ENCODE measurements around the gene C3. TPM values are rescaled to one million over a fixed set of nuclear protein-coding genes. Genes with fewer than 3 reads are reported as not detected.

The C3 gene
- total RNA-seq, 2 experiments from 2014 or later: not detected

DNA sequence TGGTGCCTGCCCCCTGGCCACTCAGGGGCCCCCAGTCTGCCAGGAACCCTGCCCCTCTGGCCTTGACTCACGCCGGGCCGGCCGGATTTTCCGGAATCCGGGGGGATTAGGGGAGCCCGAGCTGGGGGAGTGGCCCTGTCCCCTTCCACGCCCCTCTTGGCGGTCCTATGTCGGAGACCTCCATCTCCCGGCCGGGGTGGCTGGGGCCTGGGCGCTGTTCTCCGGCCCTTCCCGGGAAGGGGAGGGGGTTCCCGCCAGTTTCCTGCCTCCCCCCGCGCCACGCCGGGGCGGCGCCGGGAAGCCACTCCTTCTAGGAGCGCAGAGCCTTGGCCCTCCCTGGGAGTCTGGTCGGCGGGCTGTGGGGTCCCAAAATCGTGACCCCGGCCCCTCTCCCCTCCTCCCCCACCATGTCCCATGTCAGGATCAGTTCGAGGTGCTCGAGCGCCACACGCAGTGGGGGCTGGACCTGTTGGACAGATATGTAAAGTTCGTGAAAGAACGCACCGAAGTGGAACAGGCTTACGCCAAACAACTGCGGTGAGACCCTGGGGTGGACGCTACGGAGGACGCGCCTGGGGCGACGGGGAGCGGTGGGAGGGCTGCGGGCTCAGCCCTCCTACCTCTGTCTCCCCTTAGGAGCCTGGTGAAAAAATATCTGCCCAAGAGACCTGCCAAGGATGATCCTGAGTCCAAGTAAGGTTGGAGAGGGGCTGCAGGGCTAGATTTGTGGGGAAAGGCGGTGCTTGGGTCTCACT is 20.3 kb upstream of the C3 start:
- H3K27ac Mint-ChIP-seq: peak overlapping the region; percentile 36
- H3K27me3 Mint-ChIP-seq: no peaks in the 10 kb centered on the region
- no peaks in the 10 kb centered on the region for H3K9me3 Mint-ChIP-seq
- no peak for DNase-seq
- ChIA-PET CTCF (no interaction called here), POLR2A (no interaction called here)
- peak overlapping the region; percentile 73 for H3K4me3 Mint-ChIP-seq
- H3K36me3 Mint-ChIP-seq (ENCODE audit: low read depth): peaks cover 14% of the 10 kb centered on the region
- H3K4me1 Mint-ChIP-seq: peaks cover 37% of the 10 kb centered on the region

DNA sequence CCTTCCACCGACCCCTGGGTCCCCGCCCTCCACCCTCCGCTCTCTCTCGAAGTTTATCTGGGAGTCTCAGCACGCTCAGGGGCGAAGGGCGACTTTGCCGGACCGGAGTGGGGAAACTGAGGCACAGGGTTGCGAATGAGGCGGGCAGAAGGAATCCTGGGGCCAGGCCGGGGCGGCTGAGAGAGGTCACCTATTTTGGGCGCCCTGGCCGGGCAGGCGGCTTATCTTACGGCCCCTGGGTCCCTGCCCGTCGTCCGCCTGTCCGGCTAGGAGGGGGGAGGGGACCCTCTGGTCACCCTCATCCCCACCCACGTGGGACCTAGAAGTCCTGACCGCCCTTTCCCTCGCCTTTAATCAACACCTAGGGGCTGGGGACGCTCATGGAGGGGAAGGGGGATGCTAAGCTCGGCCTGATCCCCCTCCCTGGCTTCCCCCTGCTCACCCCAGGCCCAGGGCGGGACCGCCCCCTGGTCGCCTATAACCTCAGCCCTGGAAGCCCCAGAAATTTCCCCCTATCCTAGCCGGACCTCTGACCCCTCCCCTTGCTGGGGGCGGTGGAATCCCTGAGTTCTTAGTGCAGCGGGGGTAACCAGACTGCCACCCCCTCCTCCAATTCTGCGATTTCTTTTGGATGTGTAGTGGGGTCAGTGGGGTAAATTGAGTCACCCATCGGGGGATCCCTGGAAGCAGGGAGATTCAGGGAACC is 19.6 kb upstream of the C3 start:
- H3K27me3 Mint-ChIP-seq: no peaks in the 10 kb centered on the region
- CTCF ChIA-PET: no interaction called here
- H3K9me3 Mint-ChIP-seq: no peaks in the 10 kb centered on the region
- peaks cover 13% of the 10 kb centered on the region for H3K36me3 Mint-ChIP-seq (ENCODE audit: low read depth)
- POLR2A ChIA-PET: no interaction called here
- no peak for DNase-seq
- H3K4me1 Mint-ChIP-seq: peaks cover 39% of the 10 kb centered on the region
- peak overlapping the region; percentile 73 for H3K4me3 Mint-ChIP-seq
- H3K27ac Mint-ChIP-seq: no peak overlapping the region

DNA sequence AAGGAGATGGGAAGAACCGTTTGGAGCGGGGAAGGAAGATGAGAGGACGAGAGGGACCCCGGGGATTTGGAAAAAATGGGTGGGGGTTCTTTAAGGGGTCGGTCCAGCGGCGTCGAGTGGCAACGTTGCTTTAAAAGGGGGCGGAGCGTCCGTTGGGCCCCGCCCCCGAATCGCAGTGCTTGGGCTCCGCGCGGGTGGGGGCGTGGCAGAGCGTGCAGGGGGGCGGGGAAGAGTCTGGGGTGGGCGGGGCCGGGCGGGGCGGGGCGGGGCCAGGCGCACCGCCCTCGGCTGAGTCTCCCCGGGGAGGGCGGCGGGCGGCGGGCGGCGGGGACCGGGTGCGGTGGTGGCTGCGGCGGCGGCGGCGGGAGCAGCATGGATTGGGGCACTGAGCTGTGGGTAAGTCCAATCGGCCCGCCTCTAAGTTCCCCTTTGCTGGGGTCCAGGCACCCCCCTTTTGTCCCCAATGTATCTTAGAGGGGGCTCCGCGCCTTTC is 19.0 kb upstream of the C3 start, which contains the start of gene TRIP10:
TRIP10 (plus strand) TSS at position 291 of the 493 bp plus-strand sequence; CDS start at position 373, 82 bp downstream.
- H3K27ac Mint-ChIP-seq: peak within 1 kb of the TSS; percentile 99
- ChIA-PET CTCF (interaction anchor here (1.1 to 2.5 kb wide), 6 partner anchors 13 to 223 kb away, joined by 3 to 55 read pairs (median 8); no protein-coding TSS in a partner anchor), POLR2A (no interaction called here)
- H3K36me3 Mint-ChIP-seq (ENCODE audit: low read depth): peaks cover 13% of the 10 kb centered on the region
- H3K4me3 Mint-ChIP-seq: peak within 1 kb of the TSS; percentile 95
- H3K9me3 Mint-ChIP-seq: no peaks in the 10 kb centered on the region
- peak; percentile 79 for DNase-seq
- no peaks in the 10 kb centered on the region for H3K27me3 Mint-ChIP-seq
- H3K4me1 Mint-ChIP-seq: peaks cover 39% of the 10 kb centered on the region

DNA sequence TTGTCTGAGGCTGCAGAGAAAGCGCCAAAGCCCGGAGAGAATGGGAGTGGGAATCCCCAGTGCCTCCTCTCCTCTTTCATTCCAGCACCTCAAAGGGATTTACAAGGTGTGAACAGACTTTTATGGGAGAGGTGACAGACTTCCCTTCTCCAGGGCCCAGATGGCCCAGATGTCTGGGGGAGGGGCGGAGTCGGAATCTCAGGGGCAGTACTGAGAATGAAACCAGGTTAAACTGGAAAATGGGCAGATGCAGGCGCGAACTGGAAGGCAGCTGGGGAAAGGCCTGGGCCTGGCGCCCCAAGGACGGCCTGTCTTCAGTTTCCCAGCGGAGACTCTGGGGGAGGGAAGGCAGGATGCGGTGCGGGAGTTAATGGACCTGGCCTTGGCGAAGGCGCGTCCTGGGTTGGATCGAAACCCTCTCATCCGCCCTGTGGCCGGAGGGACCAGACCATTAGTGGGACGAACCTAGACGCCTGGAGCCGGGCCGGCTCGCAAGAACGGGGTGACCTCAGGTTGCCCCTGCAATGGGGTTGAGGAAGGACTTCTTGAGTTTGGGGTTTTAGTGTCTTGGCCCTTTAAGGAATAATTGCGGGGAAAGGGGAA is 18.4 kb upstream of the C3 start:
- H3K4me1 Mint-ChIP-seq: peaks cover 39% of the 10 kb centered on the region

DNA sequence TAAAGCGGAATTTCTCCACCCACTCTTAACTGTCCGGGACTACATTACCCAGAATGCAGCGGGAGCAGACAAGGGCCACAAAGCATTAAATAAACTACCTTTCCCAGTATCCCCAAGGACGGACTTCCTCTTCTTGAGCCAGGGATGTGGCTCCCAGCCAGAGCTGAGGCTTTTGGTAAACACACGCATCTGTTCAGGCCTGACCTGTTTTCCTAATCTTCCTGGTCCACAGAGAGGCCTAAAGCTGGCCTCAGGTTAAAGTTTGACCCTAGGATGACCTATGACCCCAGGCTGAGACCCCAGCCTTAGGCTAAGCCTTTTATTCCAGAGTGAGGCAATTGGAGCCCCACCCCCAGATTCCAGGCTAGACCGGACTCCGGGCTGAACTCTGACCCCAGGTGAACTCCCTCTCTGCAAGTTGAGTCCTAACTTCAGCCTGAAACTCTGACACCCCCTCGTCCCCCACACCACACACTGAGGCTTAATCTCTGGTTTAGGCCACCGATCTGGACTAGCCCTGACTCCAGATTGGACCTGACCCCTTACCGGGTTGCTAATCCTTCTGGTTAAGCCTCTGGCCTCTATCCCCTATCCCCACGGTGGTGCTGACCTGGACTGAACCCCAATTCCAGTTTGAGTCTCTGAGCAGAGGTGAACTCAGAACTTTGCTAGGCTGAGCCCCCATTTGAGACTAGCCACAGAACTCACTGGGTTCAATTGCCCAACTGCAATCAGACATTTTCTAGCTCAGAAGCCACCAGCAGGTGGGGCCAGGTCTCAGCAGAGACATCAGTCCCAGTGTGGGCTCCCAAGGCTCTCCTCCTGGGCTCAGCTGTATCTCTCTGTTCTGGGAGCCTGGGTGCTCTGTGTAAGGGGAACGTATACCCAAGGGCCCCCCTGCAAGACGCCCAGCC is 17.7 kb upstream of the C3 start:
- peak; percentile 84 for DNase-seq
- ChIA-PET POLR2A (interaction anchor here (0.7 to 1.1 kb wide), 4 partner anchors 43 to 221 kb away, joined by 3 to 6 read pairs (median 4); no protein-coding TSS in a partner anchor), CTCF (interaction anchor here (0.6 to 2.7 kb wide), 35 partner anchors 10 to 246 kb away, joined by 3 to 55 read pairs (median 3); partner anchors contain the start of gene C3)
- H3K36me3 Mint-ChIP-seq (ENCODE audit: low read depth): peaks cover 5% of the 10 kb centered on the region
- H3K4me1 Mint-ChIP-seq: peaks cover 39% of the 10 kb centered on the region
- no peaks in the 10 kb centered on the region for H3K27me3 Mint-ChIP-seq
- peak overlapping the region; percentile 99 for H3K27ac Mint-ChIP-seq
- peak overlapping the region; percentile 95 for H3K4me3 Mint-ChIP-seq
- no peaks in the 10 kb centered on the region for H3K9me3 Mint-ChIP-seq

More for the DNA sequence above, 18.4 kb upstream of the C3 start:
- peaks cover 8% of the 10 kb centered on the region for H3K36me3 Mint-ChIP-seq (ENCODE audit: low read depth)
- H3K27ac Mint-ChIP-seq: peak overlapping the region; percentile 99
- no peaks in the 10 kb centered on the region for H3K9me3 Mint-ChIP-seq
- peak; percentile 35 for DNase-seq
- peak overlapping the region; percentile 95 for H3K4me3 Mint-ChIP-seq
- no peaks in the 10 kb centered on the region for H3K27me3 Mint-ChIP-seq
- CTCF ChIA-PET: interaction anchor here (0.6 to 2.7 kb wide), 22 partner anchors 12 to 229 kb away, joined by 3 to 55 read pairs (median 4); partner anchors contain the start of gene C3
- POLR2A ChIA-PET: interaction anchor here (1.1 kb wide), 1 partner anchor 125 kb away, joined by 4 read pairs; no protein-coding TSS in a partner anchor

DNA sequence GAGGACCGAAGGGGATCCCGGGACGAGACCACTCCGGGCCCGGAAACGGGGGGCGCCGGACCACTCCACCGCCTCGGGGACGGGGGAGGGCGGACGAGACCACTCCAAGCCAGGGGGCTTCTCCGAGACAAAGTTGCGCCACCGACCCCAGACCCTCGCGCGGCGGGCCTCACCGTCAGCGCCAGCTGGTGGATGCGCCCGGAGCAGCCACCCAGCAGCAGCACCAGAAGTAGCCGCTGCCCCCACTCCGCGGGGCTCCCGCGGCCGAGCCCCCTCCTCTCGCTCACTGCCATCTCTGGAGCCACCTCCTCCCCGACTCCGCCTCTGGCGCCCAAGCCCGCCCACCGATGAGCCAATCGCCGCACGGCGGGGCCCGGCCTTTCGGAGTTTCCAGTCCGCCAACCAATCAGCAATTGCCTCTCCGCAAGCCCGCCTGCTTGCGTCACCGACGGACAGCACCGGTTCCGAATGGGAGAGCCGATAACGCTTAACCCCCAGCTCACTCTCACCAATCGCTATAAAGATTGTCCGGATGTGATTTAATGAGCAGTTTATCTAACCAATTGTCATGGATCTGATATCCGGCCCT is 16.9 kb upstream of the C3 start, which contains the start of gene GPR108:
GPR108 (minus strand) TSS at position 297 of the 589 bp plus-strand sequence; CDS start at position 293, 4 bp downstream.
- no peaks in the 10 kb centered on the region for H3K9me3 Mint-ChIP-seq
- peak within 1 kb of the TSS; percentile 99 for H3K27ac Mint-ChIP-seq
- H3K4me1 Mint-ChIP-seq: peaks cover 39% of the 10 kb centered on the region
- peak within 1 kb of the TSS; percentile 95 for H3K4me3 Mint-ChIP-seq
- peak; percentile 100 for DNase-seq
- CTCF ChIA-PET: interaction anchor here (0.6 to 2.7 kb wide), 22 partner anchors 9 to 245 kb away, joined by 3 to 55 read pairs (median 4); partner anchors contain the start of gene TNFSF14
- H3K27me3 Mint-ChIP-seq: no peaks in the 10 kb centered on the region
- peaks cover 8% of the 10 kb centered on the region for H3K36me3 Mint-ChIP-seq (ENCODE audit: low read depth)
- POLR2A ChIA-PET: interaction anchor here (0.7 to 1.0 kb wide), 3 partner anchors 44 to 220 kb away, joined by 3 to 6 read pairs (median 4); no protein-coding TSS in a partner anchor

- Mint-ChIP-seq H3K9me3 (no peaks in the 10 kb centered on the region), H3K4me3 (peak overlapping the region; percentile 95), H3K36me3 (ENCODE audit: low read depth) (peaks cover 12% of the 10 kb centered on the region), H3K27ac (peak overlapping the region; percentile 99), H3K27me3 (no peaks in the 10 kb centered on the region), H3K4me1 (peaks cover 39% of the 10 kb centered on the region)
- POLR2A ChIA-PET: interaction anchor here (0.7 to 1.0 kb wide), 3 partner anchors 119 to 612 kb away, joined by 3 to 4 read pairs (median 3); partner anchors contain the start of gene ARHGEF18
- no peak for DNase-seq
- CTCF ChIA-PET: interaction anchor here (0.8 to 2.7 kb wide), 21 partner anchors 16 to 245 kb away, joined by 3 to 55 read pairs (median 4); partner anchors contain the start of gene TNFSF14
These were observed 16.4 kb upstream of the C3 start for GRCh38 chr19:6736917-6737283.

DNA sequence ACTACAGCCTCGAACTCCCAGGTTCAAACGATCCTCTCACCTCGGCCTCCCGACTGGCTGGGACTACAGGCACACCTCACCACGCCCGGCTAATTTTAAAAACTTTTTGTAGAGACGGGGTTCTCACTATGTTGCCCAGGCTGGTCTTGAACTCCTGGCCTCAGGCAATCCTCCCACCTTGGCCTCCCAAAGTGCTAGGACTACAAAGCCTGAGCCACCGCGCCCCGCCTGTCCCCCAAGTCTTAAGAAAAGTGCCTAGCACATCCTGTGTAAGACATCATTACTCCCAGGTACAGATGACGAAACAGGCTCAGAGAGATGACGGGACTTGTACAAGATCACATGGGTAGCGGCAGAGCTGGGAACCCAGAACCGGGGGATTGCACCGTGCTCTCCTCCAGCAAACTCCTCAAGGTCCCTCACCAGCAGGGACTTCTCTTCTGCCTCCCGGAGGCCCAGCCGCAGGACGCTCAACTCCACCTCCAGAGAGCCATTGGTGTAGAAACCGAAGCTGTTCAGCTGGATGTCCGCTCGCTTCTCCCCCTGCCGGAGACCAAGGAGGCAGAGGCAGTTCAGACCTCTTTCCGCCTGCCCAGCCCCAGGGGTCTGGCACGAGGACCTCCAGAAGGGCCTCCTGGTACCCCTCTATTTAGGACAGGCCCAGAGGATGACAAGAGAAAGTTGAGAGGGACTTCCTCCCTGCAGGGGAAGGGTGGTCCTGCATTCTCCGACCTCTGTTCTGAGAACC is 15.9 kb upstream of the C3 start:
- ChIA-PET POLR2A (interaction anchor here (0.7 kb wide), 1 partner anchor 612 kb away, joined by 3 read pairs; the partner anchor contains the start of gene ARHGEF18), CTCF (interaction anchor here (0.7 to 2.7 kb wide), 18 partner anchors 15 to 244 kb away, joined by 3 to 8 read pairs (median 3); partner anchors contain the start of gene TNFSF14)
- no peaks in the 10 kb centered on the region for H3K27me3 Mint-ChIP-seq
- H3K27ac Mint-ChIP-seq: peak overlapping the region; percentile 99
- no peaks in the 10 kb centered on the region for H3K9me3 Mint-ChIP-seq
- H3K36me3 Mint-ChIP-seq (ENCODE audit: low read depth): peaks cover 12% of the 10 kb centered on the region
- peaks cover 35% of the 10 kb centered on the region for H3K4me1 Mint-ChIP-seq
- DNase-seq: peak; percentile 79
- H3K4me3 Mint-ChIP-seq: peak overlapping the region; percentile 95

- CTCF ChIA-PET: interaction anchor here (1.1 to 2.3 kb wide), 3 partner anchors 26 to 65 kb away, joined by 3 to 6 read pairs (median 4); partner anchors contain the start of gene TNFSF14
- peak overlapping the region; percentile 95 for H3K4me3 Mint-ChIP-seq
- no peaks in the 10 kb centered on the region for H3K9me3 Mint-ChIP-seq
- DNase-seq: no peak
- POLR2A ChIA-PET: no interaction called here
- peaks cover 29% of the 10 kb centered on the region for H3K4me1 Mint-ChIP-seq
- no peaks in the 10 kb centered on the region for H3K27me3 Mint-ChIP-seq
- H3K27ac Mint-ChIP-seq: peak overlapping the region; percentile 99
- peaks cover 12% of the 10 kb centered on the region for H3K36me3 Mint-ChIP-seq (ENCODE audit: low read depth)
These were observed 14.9 kb upstream of the C3 start for GRCh38 chr19:6735181-6735911.

GRCh38 chr19:6734096-6734696 is 13.7 kb upstream of the C3 start:
- Mint-ChIP-seq H3K4me3 (no peak overlapping the region), H3K36me3 (ENCODE audit: low read depth) (peaks cover 15% of the 10 kb centered on the region), H3K27ac (no peak overlapping the region), H3K27me3 (no peaks in the 10 kb centered on the region), H3K4me1 (peaks cover 27% of the 10 kb centered on the region), H3K9me3 (no peaks in the 10 kb centered on the region)
- ChIA-PET CTCF (interaction anchor here (0.6 to 1.3 kb wide), 2 partner anchors 75 to 129 kb away, joined by 3 to 4 read pairs; no protein-coding TSS in a partner anchor), POLR2A (no interaction called here)
- no peak for DNase-seq
